ENCODE results near the gene LMAN1L.

Gene LMAN1L

DNA sequence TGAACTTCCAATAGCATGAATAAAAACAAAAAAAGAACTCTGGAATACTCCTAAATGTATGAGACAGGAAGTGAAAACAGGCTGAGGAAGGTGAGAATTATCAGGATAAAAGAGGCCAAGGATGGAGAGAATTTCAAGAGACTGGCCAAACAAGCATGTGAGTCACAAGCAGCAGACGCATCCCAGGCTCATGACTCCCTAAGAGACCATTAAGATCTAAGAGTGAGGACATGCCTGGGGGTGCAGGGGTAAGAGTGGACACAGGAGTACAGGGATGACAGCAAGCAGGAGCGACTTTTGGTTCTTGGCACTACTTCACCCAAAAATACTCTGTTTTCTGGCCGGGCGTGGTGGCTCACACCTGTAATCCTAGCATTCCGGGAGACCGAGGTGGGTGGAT is 53.5 kb downstream of the LMAN1L start:
- Histone ChIP-seq H3K4me2 (ENCODE audit: insufficient read depth, low read length) (no peak overlapping the region), H3K4me1 (ENCODE audit: insufficient read depth, low read length) (peaks cover 18% of the 10 kb centered on the region), H3K79me2 (ENCODE audit: insufficient read depth, low read length) (peaks cover 79% of the 10 kb centered on the region), H4K20me1 (ENCODE audit: insufficient read depth, low read length) (peaks cover 21% of the 10 kb centered on the region), H3K36me3 (ENCODE audit: insufficient read depth, low read length) (peaks cover 23% of the 10 kb centered on the region), H3K4me3 (ENCODE audit: low read depth in 1 of 2, low read length in 2 of 2) (no peak overlapping the region), H3K27ac (ENCODE audit: low read length) (no peak overlapping the region), H2AFZ (ENCODE audit: low read depth, low read length) (no peak overlapping the region), H3K9ac (ENCODE audit: low read depth, low read length) (no peak overlapping the region), H3K27me3 (ENCODE audit: insufficient read depth, low read length, poor library complexity) (no peaks in the 10 kb centered on the region), H3K9me3 (ENCODE audit: insufficient read depth, low read length, severe bottlenecking) (no peaks in the 10 kb centered on the region)
- TF ChIP-seq, protein P1, sequence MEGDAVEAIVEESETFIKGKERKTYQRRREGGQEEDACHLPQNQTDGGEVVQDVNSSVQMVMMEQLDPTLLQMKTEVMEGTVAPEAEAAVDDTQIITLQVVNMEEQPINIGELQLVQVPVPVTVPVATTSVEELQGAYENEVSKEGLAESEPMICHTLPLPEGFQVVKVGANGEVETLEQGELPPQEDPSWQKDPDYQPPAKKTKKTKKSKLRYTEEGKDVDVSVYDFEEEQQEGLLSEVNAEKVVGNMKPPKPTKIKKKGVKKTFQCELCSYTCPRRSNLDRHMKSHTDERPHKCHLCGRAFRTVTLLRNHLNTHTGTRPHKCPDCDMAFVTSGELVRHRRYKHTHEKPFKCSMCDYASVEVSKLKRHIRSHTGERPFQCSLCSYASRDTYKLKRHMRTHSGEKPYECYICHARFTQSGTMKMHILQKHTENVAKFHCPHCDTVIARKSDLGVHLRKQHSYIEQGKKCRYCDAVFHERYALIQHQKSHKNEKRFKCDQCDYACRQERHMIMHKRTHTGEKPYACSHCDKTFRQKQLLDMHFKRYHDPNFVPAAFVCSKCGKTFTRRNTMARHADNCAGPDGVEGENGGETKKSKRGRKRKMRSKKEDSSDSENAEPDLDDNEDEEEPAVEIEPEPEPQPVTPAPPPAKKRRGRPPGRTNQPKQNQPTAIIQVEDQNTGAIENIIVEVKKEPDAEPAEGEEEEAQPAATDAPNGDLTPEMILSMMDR (IDR thresholded peaks at IDR 0.05; ENCODE audit: borderline replicate concordance, extremely low read depth, low read length, poor library complexity, severe bottlenecking), result no peak
- TF ChIP-seq EZH2 (IDR thresholded peaks at IDR 0.05; ENCODE audit: borderline replicate concordance, low read depth, low read length, severe bottlenecking), result no peak
- DNase-seq, result no peak
- no peak for ATAC-seq (ENCODE audit: insufficient read depth, low read depth)

DNA sequence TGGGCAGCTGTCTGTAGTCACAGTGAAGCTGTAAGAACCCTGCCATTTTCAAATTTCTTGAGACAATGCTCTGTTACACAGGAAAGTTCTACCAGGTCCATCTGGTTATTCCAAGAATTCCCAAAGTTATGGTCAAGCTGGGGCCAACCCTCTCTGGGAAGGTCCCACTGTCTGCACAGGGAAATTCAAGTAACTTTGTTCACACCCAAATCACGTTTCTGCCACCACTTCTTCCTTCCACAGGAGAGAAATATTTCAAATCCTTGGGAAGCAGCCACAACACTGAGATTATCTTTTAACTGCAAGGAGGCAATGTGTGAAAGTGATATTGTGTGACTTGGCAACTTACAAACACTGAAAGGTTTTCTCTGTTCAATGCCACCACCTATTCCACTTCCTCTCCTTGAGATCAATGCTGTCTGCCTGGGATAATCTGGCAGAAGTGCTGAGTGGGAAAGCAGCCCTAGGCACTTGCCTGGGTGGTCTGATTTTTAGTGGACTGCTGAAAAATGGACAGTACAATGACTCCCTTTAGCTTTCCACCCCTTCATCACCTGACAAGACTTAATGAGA is 54.9 kb downstream of the LMAN1L start:
- Histone ChIP-seq H3K9ac (ENCODE audit: low read depth, low read length) (no peak overlapping the region), H3K9me3 (ENCODE audit: insufficient read depth, low read length, severe bottlenecking) (no peaks in the 10 kb centered on the region), H3K4me1 (ENCODE audit: insufficient read depth, low read length) (peaks cover 31% of the 10 kb centered on the region), H3K4me2 (ENCODE audit: insufficient read depth, low read length) (no peak overlapping the region), H3K79me2 (ENCODE audit: insufficient read depth, low read length) (peaks cover 85% of the 10 kb centered on the region), H3K4me3 (ENCODE audit: low read depth in 1 of 2, low read length in 2 of 2) (no peak overlapping the region), H3K27ac (ENCODE audit: low read length) (no peak overlapping the region), H4K20me1 (ENCODE audit: insufficient read depth, low read length) (peaks cover 27% of the 10 kb centered on the region), H2AFZ (ENCODE audit: low read depth, low read length) (no peak overlapping the region), H3K36me3 (ENCODE audit: insufficient read depth, low read length) (peaks cover 23% of the 10 kb centered on the region), H3K27me3 (ENCODE audit: insufficient read depth, low read length, poor library complexity) (no peaks in the 10 kb centered on the region)
- DNase-seq, result no peak
- TF ChIP-seq EZH2 (IDR thresholded peaks at IDR 0.05; ENCODE audit: borderline replicate concordance, low read depth, low read length, severe bottlenecking), result no peak
- TF ChIP-seq, protein P1 (IDR thresholded peaks at IDR 0.05; ENCODE audit: borderline replicate concordance, extremely low read depth, low read length, poor library complexity, severe bottlenecking), result no peak
- ATAC-seq (ENCODE audit: insufficient read depth, low read depth), result no peak

DNA sequence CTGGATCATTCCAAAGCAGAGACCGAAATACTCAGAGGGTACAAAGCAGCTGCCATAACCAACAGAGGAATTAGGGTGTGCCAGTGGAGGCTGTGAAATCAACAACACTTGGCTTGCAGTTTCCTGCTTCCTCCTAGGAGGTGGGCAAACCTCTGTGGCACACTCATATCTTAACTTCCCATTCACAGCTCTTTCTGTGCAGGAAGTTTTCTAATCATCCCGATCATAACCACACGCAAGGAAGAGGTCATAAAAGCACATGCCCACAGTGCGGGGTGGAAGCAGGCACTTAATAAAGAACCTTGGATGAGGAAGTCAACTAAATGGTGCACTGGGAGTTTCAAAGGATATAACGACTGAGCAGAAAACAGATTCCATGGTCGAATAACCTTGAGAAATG is 55.4 kb downstream of the LMAN1L start:
- ATAC-seq (ENCODE audit: insufficient read depth, low read depth) (no peak), DNase-seq (no peak)
- Histone ChIP-seq H3K9me3 (ENCODE audit: insufficient read depth, low read length, severe bottlenecking) (no peaks in the 10 kb centered on the region), H3K36me3 (ENCODE audit: insufficient read depth, low read length) (peaks cover 23% of the 10 kb centered on the region), H3K4me1 (ENCODE audit: insufficient read depth, low read length) (peaks cover 32% of the 10 kb centered on the region), H3K27me3 (ENCODE audit: insufficient read depth, low read length, poor library complexity) (no peaks in the 10 kb centered on the region), H3K4me3 (ENCODE audit: low read depth in 1 of 2, low read length in 2 of 2) (no peak overlapping the region), H4K20me1 (ENCODE audit: insufficient read depth, low read length) (peaks cover 30% of the 10 kb centered on the region), H3K9ac (ENCODE audit: low read depth, low read length) (no peak overlapping the region), H3K4me2 (ENCODE audit: insufficient read depth, low read length) (no peak overlapping the region), H3K27ac (ENCODE audit: low read length) (no peak overlapping the region), H3K79me2 (ENCODE audit: insufficient read depth, low read length) (peaks cover 86% of the 10 kb centered on the region), H2AFZ (ENCODE audit: low read depth, low read length) (no peak overlapping the region)
- TF ChIP-seq, protein P1 (IDR thresholded peaks at IDR 0.05; ENCODE audit: borderline replicate concordance, extremely low read depth, low read length, poor library complexity, severe bottlenecking), result no peak
- TF ChIP-seq EZH2 (IDR thresholded peaks at IDR 0.05; ENCODE audit: borderline replicate concordance, low read depth, low read length, severe bottlenecking), result no peak
